ENCODE data around the gene IGHMBP2.

DNA sequence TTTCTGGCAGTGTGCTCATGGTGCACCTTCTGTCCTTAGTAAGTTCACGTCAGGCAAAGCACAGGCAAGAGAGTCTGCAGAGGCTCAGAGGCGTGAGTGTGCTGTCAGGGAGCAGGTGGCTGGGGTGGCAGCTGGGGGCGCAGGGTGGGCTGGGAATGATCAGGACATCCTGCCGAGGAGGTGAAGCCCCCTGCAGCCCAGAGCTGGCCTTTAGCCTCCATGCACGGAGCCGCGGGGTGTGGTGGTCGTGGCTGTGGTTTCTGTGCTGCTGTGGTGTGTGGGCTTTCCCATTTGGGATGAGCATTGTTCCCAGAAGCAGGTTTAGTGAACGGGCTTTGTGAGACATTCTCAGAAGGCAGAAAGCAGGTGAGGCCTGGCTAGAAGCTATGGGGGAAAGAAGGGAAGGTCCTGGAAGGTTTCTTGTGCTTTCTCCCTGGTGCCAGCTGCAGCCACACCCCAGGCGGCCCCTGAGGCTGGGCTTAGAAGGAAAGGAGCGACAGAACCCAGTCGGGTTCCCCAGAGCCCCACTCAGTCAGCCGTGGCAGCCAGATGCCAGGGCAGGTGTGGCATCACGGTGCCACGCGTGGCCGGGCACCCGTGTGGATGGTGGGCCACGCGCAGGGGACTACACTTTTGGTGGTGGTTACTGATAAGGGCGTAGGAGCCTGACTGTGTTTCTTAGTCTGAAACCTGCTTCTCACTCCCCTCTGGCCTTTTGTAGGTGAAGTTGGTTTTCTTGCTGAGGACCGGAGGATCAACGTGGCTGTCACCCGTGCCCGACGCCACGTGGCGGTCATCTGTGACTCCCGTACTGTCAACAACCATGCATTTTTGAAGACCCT lies 32.0 kb downstream of the IGHMBP2 start:
- TF ChIP-seq, protein P1, sequence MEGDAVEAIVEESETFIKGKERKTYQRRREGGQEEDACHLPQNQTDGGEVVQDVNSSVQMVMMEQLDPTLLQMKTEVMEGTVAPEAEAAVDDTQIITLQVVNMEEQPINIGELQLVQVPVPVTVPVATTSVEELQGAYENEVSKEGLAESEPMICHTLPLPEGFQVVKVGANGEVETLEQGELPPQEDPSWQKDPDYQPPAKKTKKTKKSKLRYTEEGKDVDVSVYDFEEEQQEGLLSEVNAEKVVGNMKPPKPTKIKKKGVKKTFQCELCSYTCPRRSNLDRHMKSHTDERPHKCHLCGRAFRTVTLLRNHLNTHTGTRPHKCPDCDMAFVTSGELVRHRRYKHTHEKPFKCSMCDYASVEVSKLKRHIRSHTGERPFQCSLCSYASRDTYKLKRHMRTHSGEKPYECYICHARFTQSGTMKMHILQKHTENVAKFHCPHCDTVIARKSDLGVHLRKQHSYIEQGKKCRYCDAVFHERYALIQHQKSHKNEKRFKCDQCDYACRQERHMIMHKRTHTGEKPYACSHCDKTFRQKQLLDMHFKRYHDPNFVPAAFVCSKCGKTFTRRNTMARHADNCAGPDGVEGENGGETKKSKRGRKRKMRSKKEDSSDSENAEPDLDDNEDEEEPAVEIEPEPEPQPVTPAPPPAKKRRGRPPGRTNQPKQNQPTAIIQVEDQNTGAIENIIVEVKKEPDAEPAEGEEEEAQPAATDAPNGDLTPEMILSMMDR (IDR thresholded peaks at IDR 0.05) = no peak
- no peak for TF ChIP-seq POLR2A (IDR thresholded peaks at IDR 0.05)
